NCI-H446 (cell line): ENCODE data around the gene RFLNA.

Source experiments
- DNase-seq, 2 experiments: peaks; one replicate each; lab custom pipeline; 2025; lab: John Stamatoyannopoulos, UW

The RFLNA gene, protein sequence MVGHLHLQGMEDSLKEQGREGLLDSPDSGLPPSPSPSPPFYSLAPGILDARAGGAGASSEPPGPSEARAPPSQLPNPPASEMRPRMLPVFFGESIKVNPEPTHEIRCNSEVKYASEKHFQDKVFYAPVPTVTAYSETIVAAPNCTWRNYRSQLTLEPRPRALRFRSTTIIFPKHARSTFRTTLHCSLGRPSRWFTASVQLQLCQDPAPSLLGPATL

GRCh38 chr12:124294780-124295341 lies at the start of gene RFLNA:
Gene RFLNA, plus strand, starts transcription at chr12:124295093. Its CDS starts 337 bp downstream, at chr12:124295430.
- no peak for DNase-seq

DNA sequence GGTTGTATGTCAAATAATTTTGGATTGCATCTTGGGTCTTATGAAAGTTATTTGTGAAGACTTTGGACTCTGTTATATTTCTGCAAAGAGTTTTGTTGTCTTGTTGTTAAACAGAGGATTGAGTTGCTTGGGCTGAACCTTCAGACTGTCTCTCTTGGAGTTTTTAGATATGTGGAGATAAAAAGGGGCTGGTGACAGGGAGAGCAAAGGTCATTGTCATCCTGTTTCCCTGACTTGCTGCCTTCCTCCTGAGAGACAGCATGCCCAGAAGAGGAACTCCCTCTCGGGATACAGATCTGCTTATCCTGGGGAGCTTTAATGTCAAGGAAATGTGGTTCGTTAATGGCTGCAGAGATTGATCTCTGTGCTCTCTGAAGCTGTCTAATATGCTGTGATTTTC lies 47.6 kb upstream of the RFLNA start:
- no peak for DNase-seq

GRCh38 chr12:124248941-124249825 lies 45.7 kb upstream of the RFLNA start:
- DNase-seq: no peak

DNA sequence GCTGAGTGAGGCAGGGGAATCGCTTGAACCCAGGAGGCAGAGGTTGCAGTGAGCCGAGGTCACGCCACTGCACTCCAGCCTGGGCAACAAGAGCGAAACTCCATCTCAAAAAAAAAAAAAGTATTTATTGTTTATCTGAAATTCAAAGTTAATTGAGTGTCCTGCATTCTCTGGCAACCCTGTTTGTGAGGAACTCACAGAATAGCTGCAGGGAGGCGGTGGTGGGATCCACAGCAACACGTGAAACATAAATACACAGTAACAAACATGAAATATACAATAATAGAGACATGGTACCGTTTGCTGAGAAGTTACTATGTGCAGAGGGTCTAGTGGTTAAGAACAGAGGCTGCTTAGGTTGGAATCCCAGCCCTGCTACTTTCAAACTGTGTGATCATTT lies 43.7 kb upstream of the RFLNA start:
- DNase-seq: no peak

DNA sequence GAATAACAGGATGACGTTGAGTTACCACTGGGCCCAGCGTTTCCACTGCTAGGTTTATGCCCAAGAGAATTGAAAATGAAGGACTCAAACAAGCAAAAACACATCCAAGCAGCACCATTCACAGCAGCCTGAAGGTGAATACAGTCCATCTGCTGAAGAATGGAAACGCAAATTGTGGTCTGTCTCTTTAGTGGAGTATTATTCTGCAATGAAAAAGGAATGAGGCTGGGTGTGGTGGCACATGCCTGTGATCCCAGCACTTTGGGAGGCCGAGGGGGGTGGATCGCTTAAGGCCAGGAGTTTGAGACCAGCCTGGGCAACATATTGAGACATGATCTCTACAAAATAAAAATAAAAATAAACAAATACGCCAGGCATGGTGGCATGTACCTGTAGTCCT lies 41.9 kb upstream of the RFLNA start:
- no peak for DNase-seq

GRCh38 chr12:124254126-124254525 lies 40.8 kb upstream of the RFLNA start:
- DNase-seq: no peak

GRCh38 chr12:124259154-124260066 lies 35.5 kb upstream of the RFLNA start:
- no peak for DNase-seq

DNA sequence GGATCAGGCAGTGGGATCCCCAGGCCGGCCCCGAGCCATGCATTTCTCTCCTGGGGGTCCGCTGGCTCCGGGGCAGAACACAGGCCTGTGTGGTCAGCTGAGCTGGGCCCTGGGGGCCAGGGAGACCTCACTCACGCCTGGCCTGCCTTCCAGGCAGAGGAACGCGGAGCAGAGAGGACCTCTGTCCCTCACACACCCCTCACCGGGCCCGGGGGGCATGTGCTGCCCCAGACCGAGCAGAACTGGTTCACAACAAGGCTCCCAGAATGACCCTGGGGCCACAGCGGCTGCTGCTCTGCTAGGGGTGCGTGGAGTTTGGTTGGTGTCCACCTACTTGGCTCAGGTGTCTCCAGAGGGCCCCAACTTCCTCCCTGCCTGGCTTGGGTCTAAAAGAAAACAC lies 33.0 kb upstream of the RFLNA start:
- no peak for DNase-seq

DNA sequence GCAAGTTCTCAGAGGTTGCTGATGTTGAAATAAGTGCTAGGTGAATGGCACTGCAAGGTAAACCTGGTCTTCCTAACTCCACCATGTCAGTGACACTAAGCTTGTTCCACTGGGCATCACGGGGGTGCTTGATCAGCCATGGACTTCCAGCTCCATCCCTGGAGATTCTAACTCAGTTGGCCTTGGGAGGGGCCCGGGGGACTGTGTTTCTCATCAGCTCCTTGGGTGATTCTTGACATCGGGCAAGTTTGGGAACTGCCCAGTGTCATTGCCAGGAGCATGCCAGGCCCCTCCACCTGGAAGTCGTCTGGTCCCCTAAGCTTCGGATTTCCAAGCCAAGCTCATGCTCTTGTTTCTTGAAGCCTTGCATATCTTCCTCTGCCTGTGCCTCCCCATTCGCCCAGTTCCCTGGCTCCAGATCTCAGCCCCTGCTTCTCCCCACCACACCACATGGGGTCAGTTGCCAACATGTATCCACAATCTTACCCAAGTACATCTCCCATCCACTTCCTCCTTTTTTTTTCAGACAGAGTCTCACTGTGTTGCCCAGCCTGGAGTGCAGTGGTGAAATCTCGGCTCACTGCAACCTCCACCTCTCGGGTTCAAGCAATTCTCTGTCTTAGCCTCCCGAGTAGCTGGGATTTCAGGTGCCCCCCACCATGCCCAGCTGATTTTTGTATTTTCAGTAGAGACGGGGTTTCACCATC lies 30.7 kb upstream of the RFLNA start:
- DNase-seq: no peak

DNA sequence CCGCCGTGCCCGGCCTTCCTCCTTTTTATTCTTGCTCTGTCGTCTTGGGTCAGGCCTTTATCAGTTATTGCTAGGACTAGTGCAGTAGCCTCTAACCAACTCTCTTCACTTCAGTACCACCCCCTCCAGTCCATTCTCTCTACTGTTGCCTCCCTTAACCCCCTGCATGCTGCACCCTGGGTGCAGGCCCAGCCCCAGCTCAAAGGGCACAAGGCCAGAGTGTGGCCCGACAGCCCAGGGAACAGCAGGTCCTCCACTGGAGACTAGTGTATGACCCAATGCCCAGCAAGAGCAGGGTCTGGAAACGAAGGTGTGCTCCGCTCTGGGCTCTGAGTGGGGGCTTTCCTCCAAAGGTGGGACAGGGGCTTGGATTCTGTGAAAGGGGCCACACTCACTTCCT lies 30.0 kb upstream of the RFLNA start:
- DNase-seq: no peak

GRCh38 chr12:124267205-124267778 lies 27.6 kb upstream of the RFLNA start:
- no peak for DNase-seq

- no peak for DNase-seq
Observed at GRCh38 chr12:124270671-124271070, 24.2 kb upstream of the RFLNA start.

DNA sequence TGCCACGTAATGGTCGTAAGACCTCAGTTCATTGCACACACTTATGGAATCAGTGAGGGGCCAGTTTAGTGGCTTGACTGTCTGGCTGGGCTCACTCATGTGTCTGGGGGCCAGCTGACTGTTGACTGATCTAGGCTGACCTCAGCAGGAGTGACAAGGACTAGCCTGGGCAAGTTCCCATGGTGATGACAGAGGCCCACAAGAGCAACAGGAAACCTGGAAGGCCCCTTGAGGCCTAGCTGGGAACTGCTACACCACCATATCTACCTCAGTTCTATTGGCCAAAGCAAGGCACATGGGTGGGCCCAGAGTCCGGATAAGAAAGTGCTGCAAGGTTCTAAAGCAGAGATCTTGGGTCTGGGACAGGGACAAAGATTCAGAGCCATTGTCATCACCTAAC lies 21.3 kb upstream of the RFLNA start:
- DNase-seq: no peak

GRCh38 chr12:124276337-124276736 lies 18.6 kb upstream of the RFLNA start:
- no peak for DNase-seq

DNA sequence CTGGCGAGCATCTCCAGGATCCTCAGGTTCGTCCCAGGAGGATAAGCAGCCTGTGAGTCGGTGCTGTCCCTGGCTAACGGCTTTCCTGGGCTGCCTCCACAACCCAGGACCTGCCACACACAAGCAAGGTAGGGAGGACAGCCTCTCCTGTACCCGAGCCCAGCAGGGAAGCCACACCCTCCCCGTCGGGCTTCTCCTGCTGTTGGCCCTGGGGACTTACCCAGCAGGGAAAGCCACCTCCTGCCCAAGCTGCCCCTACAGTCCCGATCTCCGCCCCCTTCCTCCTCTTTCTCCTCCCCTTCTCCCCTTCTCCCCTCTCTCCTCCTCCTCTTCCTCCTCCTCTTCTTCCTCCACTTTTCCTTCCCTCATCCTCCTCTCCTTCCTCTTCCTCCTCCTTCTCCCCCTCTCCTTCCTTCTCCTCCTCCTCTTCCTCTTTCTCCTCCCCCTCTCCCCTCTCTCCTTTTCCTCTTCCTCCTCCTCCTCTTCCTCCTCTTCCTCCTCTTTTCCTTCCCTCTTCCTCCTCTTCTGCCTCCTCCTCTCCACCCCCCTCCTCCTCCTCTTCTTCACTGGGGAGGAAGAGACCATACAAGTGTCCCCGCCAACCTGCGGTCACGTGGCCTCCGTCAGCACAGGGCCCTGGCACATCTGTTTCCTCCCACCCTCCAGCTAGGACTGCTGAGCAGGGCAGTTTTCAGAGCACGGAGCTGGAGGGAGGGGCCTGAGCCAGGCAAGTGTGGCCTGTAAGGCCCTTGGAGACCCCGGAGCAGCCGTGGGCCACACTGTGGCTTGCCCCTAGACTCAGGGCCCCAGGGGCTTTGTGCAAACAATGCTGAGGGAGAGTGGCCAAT lies 17.3 kb upstream of the RFLNA start:
- no peak for DNase-seq

DNA sequence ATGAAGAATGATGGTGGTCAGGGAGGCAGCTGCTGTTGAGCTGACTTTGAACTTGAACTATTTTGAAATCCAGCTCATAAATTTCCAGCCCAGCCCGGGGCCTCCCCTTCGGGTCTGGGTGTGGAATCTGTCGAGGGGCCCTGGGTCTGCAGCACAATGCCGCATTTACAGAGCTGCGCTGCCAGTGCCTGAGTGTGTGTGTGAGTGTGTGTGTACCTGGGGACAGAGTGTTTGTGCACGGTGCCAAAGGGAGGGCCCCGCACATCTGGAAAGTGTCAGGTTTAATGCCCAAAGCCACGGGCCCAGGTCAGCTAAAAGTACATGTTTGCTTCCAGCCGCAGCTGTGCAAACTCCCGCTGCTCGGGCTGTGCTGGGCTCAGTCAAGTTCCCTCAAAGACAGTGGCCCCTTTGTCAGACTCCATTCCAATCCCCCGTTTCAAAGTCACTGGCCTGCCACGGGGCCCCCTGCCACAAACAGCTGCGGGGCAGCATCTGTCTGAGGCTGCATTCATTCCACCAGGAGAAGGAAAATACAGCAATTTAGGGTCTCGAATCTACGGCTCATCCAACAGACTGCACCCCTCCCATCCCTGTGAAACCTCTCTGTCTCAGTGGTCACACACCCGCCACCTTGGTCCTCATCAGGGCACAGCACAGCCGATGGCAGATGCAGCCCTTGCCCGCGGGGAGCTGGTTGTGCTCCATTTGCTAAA lies 16.3 kb upstream of the RFLNA start:
- no peak for DNase-seq

DNA sequence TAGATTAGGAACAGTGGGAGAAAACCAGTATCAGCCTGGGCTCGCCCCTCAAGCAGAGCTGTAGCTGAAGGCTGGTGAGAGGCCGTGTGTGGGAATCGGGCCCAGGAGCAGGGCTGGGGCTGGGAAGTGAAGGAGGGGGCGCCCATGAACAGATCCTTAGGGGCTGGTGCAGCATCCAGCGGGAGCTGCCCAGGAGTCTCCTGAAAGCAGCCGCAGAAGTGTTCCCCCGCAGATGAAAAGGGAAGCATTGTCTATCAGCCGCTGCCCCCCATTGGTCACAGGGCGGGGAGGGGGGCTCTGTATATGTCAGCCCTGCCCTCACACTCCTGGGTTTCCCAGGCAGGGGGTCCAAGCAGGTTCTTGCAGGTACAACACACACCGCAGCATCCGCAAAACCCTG lies 15.6 kb upstream of the RFLNA start:
- DNase-seq: no peak

- no peak for DNase-seq
Observed at GRCh38 chr12:124279846-124280360, 15.0 kb upstream of the RFLNA start.

GRCh38 chr12:124281309-124281708 lies 13.6 kb upstream of the RFLNA start:
- DNase-seq: no peak
